MCF 10A (cell line): Measurements from ENCODE around the gene KIF21A. TPM values are rescaled to one million over a fixed set of nuclear protein-coding genes. Genes with fewer than 3 reads are reported as not detected.

Source experiments
- BruUV-seq: library from RNA; stranded (reverse); fragments of 400-500 nt; replicated peaks from 2 replicates; lab custom pipeline; 2021; lab: Mats Ljungman, UMichigan
- CTCF ChIA-PET: fragments of 300-600 bp; sonication (Branson Sonifier 250); formaldehyde crosslinking; extraction: SDS; loops from one replicate; lab custom pipeline; 2021; ENCODE audit warnings: antibody characterized with exemption, inconsistent platforms; lab: Yijun Ruan, JAX
- POLR2A ChIA-PET: fragments of 300-600, 350-650 bp; sonication (Branson Sonifier 250); formaldehyde crosslinking; extraction: SDS; loops from one replicate; lab custom pipeline; 2020; ENCODE audit warnings: antibody characterized with exemption, inconsistent platforms; lab: Yijun Ruan, JAX
- DNase-seq: peaks from one replicate; pipeline ENCODE4 v3.0.0-alpha.2; 2018; ENCODE audit not compliant: unreplicated experiment
- H3K27ac Mint-ChIP-seq: one replicate; pipeline ENCODE4 v1.8.0; 2022; ENCODE audit warnings: mild to moderate bottlenecking, low read depth, mixed read lengths; ENCODE audit not compliant: unreplicated experiment
- H3K27me3 Mint-ChIP-seq: one replicate; pipeline ENCODE4 v1.8.0; 2022; ENCODE audit warnings: mixed read lengths; ENCODE audit not compliant: insufficient read depth, unreplicated experiment
- H3K36me3 Mint-ChIP-seq: one replicate; pipeline ENCODE4 v1.8.0; 2022; ENCODE audit warnings: mild to moderate bottlenecking, moderate library complexity, mixed read lengths; ENCODE audit not compliant: insufficient read depth, unreplicated experiment
- H3K4me1 Mint-ChIP-seq: one replicate; pipeline ENCODE4 v1.8.0; 2022; ENCODE audit warnings: mixed read lengths; ENCODE audit not compliant: insufficient read depth, unreplicated experiment
- H3K4me3 Mint-ChIP-seq: one replicate; pipeline ENCODE4 v1.8.0; 2022; ENCODE audit warnings: mild to moderate bottlenecking, moderate library complexity, mixed read lengths; ENCODE audit not compliant: unreplicated experiment
- H3K9me3 Mint-ChIP-seq: one replicate; pipeline ENCODE4 v1.8.0; 2022; ENCODE audit warnings: mixed read lengths; ENCODE audit not compliant: unreplicated experiment
- intact Hi-C: fragments of 100-400 bp; cut with micrococcal nuclease; formaldehyde crosslinking; loops from 2 replicates; pipeline ENCODE4 v1.14.1; 2022
- total RNA-seq: library from RNA; stranded (reverse); gene quantifications from 2 replicates; pipeline ENCODE4 v1.2.3, GENCODE V29; 2022
- TF ChIP-seq, protein P1 (sequence below): fragments of 200-600 bp; IDR thresholded peaks from one replicate; pipeline ENCODE4 v1.8.0; 2022; ENCODE audit warnings: antibody characterized with exemption, mild to moderate bottlenecking; ENCODE audit not compliant: unreplicated experiment

The KIF21A gene
- total RNA-seq, 1 experiment from 2014 or later: 53.8 TPM

DNA sequence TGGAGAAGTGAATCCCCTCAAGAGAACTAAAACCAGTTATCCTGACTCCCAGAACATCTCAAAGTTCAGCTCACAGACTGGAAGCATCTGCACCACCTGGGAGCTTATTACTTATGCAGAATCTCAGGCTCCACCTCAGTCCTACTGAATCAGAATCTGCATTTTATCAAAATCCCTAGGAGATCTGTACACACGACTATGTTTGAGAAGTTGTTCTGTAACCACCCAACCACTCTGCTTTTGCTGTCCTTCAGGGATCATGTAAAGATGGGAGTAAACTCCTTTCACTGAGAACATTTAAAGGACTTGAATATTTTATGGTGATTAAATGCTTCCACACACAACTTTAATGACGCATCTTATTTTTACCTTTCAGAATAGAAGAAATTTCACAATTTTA, 98.0 kb downstream of the KIF21A start:
- ChIA-PET POLR2A (no interaction called here), CTCF (interaction anchor here (1.4 to 2.6 kb wide), 2 partner anchors 27 kb away, joined by 5 to 10 read pairs; no protein-coding TSS in a partner anchor)
- no TSS peak for BruUV-seq
- no peak for DNase-seq
- Mint-ChIP-seq H3K27me3 (no peaks in the 10 kb centered on the region), H3K36me3 (peaks cover 37% of the 10 kb centered on the region), H3K4me1 (no peaks in the 10 kb centered on the region), H3K27ac (no peak overlapping the region), H3K9me3 (no peaks in the 10 kb centered on the region), H3K4me3 (no peak overlapping the region)
- TF ChIP-seq, protein P1, sequence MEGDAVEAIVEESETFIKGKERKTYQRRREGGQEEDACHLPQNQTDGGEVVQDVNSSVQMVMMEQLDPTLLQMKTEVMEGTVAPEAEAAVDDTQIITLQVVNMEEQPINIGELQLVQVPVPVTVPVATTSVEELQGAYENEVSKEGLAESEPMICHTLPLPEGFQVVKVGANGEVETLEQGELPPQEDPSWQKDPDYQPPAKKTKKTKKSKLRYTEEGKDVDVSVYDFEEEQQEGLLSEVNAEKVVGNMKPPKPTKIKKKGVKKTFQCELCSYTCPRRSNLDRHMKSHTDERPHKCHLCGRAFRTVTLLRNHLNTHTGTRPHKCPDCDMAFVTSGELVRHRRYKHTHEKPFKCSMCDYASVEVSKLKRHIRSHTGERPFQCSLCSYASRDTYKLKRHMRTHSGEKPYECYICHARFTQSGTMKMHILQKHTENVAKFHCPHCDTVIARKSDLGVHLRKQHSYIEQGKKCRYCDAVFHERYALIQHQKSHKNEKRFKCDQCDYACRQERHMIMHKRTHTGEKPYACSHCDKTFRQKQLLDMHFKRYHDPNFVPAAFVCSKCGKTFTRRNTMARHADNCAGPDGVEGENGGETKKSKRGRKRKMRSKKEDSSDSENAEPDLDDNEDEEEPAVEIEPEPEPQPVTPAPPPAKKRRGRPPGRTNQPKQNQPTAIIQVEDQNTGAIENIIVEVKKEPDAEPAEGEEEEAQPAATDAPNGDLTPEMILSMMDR: no peak
- intact Hi-C loops: no loop called here

DNA sequence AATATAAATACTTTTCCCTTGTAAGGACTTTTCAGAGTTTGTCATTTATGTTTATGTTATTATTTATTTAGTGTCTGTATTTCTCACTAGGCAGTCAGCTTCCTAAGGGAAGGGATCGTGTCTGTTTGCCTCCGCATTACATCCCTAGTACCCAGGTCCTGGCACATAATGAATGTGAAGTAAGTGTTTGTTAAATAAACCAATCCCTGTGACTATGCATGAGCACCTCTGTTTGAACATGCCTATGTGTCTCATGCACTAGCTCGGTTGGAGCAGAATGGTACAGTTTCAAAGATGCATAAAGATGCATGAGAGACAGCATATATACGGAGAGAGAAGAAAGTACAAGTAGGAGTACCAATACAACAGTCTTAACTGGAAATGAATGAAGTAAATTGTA, 99.3 kb downstream of the KIF21A start:
- H3K27me3 Mint-ChIP-seq: no peaks in the 10 kb centered on the region
- POLR2A ChIA-PET: no interaction called here
- H3K4me1 Mint-ChIP-seq: no peaks in the 10 kb centered on the region
- TF ChIP-seq, protein P1: no peak
- no peak for DNase-seq
- no peaks in the 10 kb centered on the region for H3K9me3 Mint-ChIP-seq
- intact Hi-C loops: no loop called here
- H3K36me3 Mint-ChIP-seq: peaks cover 49% of the 10 kb centered on the region
- CTCF ChIA-PET: interaction anchor here (0.7 to 2.6 kb wide), 4 partner anchors 19 to 69 kb away, joined by 3 to 10 read pairs (median 3); no protein-coding TSS in a partner anchor
- BruUV-seq: no TSS peak
- H3K4me3 Mint-ChIP-seq: no peak overlapping the region
- no peak overlapping the region for H3K27ac Mint-ChIP-seq

DNA sequence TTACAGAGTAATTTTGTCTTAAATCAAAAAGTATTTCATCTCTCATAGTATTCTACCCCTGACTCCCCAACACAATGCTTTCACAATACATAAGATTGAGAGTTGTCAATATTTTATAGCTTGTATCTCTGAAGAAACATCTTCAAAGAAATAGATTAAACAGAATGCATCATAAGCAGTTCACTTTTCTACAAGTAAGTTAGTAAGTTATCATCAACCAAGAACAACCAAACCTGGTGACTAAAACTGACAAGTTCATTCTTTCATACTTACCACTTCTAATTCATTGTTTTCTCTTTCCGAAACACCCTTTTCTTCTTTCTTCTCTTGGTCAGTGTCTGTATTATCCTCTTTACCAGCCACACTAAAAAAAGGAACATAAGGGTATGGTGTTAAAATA, 101.2 kb downstream of the KIF21A start:
- Mint-ChIP-seq H3K9me3 (no peaks in the 10 kb centered on the region), H3K4me3 (no peak overlapping the region), H3K4me1 (no peaks in the 10 kb centered on the region), H3K27ac (no peak overlapping the region), H3K27me3 (no peaks in the 10 kb centered on the region), H3K36me3 (peaks cover 48% of the 10 kb centered on the region)
- POLR2A ChIA-PET: no interaction called here
- intact Hi-C loops: no loop called here
- no peak for DNase-seq
- TF ChIP-seq, protein P1: no peak
- BruUV-seq: no TSS peak
- CTCF ChIA-PET: no interaction called here

DNA sequence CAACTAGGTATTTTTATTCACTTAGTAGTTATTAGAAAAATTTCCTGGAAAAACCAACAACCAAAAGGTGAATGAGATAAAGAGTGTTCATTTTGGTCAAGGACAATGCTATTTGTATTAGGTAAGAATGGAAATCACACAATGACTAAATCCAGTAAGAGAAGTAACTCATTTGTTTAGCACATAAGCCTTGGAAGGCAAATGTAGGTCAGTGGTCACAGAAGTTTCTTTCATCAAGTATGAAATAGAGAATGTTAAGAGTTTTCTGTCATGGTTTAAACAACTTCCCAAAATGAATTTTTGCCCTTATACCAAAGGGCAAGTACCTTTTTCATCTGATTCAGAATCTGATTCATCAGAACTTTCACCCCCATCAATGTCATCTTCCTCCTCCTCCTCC, 101.7 kb downstream of the KIF21A start:
- no peaks in the 10 kb centered on the region for H3K4me1 Mint-ChIP-seq
- intact Hi-C loops: no loop called here
- no peak overlapping the region for H3K4me3 Mint-ChIP-seq
- TF ChIP-seq, protein P1: no peak
- no peak for DNase-seq
- ChIA-PET CTCF (no interaction called here), POLR2A (no interaction called here)
- H3K27ac Mint-ChIP-seq: no peak overlapping the region
- peaks cover 48% of the 10 kb centered on the region for H3K36me3 Mint-ChIP-seq
- no TSS peak for BruUV-seq
- H3K27me3 Mint-ChIP-seq: no peaks in the 10 kb centered on the region
- H3K9me3 Mint-ChIP-seq: no peaks in the 10 kb centered on the region
